ENCODE measurements around the gene EN2.

DNA sequence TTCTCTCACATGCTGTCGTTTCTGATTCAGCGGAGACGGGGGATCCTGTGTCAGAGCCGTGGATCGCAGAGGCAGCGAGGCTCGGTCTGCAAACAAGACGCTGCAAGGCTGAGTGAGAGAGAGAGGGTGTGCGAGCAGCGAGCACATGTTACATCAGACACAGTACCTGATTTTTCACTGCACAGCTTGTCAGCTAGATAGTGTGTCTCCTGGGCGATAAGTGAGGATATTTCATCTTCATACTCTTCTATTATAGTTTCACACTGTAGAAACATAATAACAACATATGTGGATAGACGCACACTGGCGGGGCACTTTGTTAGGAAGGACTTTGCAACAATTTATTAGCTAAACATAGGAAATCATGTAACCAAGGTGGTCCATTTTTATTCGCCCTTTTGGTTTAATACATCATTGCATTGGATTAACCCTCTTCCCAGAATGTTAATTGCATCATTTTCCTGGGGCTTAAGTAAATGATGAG, 49.0 kb downstream of the EN2 start:
- TF ChIP-seq, protein P1, sequence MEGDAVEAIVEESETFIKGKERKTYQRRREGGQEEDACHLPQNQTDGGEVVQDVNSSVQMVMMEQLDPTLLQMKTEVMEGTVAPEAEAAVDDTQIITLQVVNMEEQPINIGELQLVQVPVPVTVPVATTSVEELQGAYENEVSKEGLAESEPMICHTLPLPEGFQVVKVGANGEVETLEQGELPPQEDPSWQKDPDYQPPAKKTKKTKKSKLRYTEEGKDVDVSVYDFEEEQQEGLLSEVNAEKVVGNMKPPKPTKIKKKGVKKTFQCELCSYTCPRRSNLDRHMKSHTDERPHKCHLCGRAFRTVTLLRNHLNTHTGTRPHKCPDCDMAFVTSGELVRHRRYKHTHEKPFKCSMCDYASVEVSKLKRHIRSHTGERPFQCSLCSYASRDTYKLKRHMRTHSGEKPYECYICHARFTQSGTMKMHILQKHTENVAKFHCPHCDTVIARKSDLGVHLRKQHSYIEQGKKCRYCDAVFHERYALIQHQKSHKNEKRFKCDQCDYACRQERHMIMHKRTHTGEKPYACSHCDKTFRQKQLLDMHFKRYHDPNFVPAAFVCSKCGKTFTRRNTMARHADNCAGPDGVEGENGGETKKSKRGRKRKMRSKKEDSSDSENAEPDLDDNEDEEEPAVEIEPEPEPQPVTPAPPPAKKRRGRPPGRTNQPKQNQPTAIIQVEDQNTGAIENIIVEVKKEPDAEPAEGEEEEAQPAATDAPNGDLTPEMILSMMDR (IDR thresholded peaks at IDR 0.05) = no peak
- no peak for TF ChIP-seq ZFX (IDR thresholded peaks at IDR 0.05; ENCODE audit: borderline replicate concordance)
